GM21723 (cell line): ENCODE measurements around the gene ARSG.
"Not testable (repeated sequence)": the region's sequence is repeated elsewhere in the genome, so short reads cannot be mapped to it uniquely, and the experiment has no call there.

Experiments used
- ATAC-seq: cut with Tn5 transposase; IDR thresholded peaks from one replicate; pipeline ENCODE4 v1.9.1; 2021; ENCODE audit warnings: mild to moderate bottlenecking, moderate library complexity; ENCODE audit not compliant: unreplicated experiment

Gene ARSG

DNA sequence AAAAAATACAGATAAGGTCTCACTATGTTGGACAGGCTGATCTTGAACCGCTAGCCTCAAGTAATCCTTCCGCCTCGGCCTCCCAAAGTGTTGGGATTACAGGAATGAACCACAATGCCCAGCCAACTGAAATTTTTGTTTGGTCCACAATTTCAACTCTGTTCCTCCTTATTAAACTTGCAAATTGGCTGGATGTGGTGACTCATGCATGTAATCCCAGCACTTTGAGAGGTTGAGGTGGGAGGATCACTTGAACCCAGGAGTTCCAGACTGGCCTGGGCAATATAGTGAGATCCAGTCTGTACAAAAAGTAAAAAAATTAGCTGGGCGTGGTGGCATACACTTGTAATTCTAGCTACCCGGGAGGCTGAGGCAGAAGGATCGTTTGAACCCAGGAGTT, 13.4 kb downstream of the ARSG start:
- ATAC-seq: no peak

- no peak for ATAC-seq
Observed at GRCh38 chr17:68305142-68305541, 13.8 kb downstream of the ARSG start.

- no peak for ATAC-seq
Observed at GRCh38 chr17:68306819-68307218, 15.5 kb downstream of the ARSG start.

GRCh38 chr17:68307443-68307842, 16.1 kb downstream of the ARSG start:
- no peak for ATAC-seq

GRCh38 chr17:68308486-68308885, 17.2 kb downstream of the ARSG start:
- not testable (repeated sequence) for ATAC-seq

GRCh38 chr17:68309066-68309670, 17.9 kb downstream of the ARSG start:
- ATAC-seq: not testable (repeated sequence)

GRCh38 chr17:68310152-68310551, 18.9 kb downstream of the ARSG start:
- ATAC-seq: no peak

DNA sequence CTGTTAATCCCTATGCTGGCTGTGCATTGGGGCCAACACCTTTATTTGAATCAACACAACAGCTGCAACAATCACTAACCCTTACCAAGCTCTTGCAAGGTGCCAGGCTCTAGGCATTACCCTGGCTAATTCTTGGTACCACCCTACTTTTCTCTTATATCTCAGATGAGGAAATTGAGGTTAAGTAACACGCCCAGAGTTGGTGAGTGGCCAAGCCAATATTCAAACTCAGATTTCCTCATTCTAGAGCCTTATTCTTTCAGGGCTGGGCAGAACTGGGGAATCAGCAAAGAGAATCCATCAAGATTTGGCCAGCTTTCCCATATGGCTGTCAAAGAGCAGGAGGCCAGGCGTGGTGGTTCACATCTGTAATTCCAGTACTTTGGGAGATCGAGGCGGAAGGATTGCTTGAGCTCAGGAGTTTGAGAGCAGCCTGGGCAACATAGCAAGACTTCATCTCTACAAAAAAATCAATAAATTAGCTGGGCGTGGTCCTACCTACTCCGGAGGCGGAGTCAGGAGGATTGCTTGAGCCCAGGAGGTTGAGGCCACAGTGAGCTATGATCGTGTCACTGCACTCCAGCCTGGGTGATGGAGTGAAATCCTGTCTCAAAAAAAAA, 23.7 kb downstream of the ARSG start:
- no peak for ATAC-seq

DNA sequence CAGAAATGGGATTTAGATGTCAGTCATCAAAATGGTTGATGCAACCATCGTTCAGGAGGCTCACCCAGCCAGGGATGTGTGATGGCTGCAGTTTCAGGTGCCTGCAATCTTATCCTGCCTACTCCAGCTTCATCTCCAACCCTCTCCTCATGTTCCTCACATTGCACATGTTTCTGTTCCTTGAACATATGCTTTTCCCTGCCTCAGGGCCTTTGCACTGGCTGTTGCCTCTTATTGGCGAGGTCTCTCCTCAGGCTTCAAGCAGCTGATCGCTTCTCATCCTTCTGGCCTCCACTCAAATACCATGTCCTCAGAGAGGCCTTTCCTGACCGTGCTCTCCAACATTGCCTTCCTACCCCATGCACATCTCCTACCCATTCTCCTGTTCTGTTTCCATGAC, 24.6 kb downstream of the ARSG start:
- ATAC-seq: no peak

- ATAC-seq: no peak
Observed at GRCh38 chr17:68317458-68317857, 26.2 kb downstream of the ARSG start.

DNA sequence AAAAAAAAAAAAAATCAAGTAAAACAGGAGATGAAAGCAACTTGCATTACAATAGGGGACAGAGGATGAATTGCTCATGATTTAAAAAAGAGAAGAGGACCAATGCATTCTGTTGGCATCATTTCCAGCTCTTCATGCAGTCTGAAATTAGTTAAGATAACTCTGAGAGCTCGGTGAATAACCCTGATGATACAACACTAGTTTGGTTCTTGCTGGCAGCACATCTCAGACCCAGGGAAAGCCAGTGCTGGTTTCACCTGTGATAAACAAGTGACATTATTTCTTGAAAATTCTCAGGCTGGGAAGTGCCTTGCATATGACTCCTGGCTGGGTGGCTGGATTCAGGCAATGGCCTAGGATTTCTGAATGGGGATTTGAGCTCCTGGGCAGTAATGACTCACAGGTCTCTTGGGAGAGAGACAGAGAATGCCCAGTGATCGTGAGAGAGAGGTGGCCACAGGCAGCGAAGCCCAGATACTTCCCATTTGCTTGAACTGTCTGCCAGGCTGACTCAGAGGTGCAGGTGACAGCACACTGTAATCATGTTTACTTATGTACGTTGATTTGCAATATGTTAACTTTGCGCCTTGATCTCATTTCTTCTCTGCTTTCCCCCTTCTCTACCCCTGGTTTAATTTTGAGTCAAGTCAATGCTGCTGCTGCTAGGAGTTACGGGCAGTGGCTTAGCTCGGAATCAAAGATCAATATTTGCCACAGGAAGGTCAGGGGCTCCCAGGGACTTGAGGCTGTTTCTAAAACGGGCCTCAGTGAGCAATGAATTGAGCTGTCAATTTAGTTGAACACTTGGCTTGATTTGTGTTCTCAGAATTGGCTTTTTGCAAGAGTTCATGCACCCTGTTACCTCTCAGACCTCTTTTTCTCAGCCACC, 27.1 kb downstream of the ARSG start:
- no peak for ATAC-seq

- no peak for ATAC-seq
Observed at GRCh38 chr17:68319410-68320162, 28.3 kb downstream of the ARSG start.

GRCh38 chr17:68320311-68320865, 29.1 kb downstream of the ARSG start:
- ATAC-seq: no peak

- ATAC-seq: no peak
Observed at GRCh38 chr17:68320943-68321555, 29.8 kb downstream of the ARSG start.

DNA sequence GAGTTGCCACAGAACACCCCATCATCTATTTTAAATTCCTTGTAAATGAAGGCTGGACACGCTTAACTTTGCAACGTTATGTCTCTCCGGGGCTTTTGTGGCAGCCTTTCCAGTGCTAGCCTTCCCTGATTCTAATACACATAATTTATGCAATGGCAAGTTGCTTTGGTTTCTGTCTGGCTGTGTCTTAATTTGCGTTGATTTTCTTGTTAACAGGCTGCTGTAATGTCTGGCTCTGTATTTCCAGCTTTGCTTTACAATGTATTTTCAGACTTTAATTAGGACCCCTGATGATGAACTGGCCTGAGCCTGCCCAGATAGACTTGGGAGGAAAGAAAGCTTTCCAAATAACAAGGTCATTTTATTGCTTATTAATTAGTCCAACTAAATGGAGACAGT, 30.3 kb downstream of the ARSG start:
- ATAC-seq: no peak

DNA sequence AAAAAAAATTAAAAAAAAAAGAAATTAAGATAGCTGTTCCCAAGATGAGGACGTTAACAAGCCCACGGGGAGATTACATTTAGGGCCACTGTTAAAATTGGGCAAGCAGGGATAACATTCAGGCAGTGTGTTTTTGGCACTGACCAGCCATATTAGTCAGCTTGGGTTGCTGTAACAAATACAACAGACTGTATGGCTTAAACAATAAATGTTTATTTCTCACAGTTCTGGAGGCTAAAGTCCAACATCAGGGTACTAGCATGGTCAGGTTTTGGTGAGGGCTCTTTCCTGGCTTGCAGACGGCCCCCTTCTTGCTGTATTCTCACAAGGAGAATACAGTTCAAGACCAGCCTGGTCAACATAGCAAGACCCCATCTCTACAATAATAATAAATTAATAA, 31.3 kb downstream of the ARSG start:
- no peak for ATAC-seq

GRCh38 chr17:68324114-68324513, 32.8 kb downstream of the ARSG start:
- no peak for ATAC-seq

- ATAC-seq: no peak
Observed at GRCh38 chr17:68324654-68325336, 33.5 kb downstream of the ARSG start.

- ATAC-seq: no peak
Observed at GRCh38 chr17:68325961-68326360, 34.7 kb downstream of the ARSG start.

DNA sequence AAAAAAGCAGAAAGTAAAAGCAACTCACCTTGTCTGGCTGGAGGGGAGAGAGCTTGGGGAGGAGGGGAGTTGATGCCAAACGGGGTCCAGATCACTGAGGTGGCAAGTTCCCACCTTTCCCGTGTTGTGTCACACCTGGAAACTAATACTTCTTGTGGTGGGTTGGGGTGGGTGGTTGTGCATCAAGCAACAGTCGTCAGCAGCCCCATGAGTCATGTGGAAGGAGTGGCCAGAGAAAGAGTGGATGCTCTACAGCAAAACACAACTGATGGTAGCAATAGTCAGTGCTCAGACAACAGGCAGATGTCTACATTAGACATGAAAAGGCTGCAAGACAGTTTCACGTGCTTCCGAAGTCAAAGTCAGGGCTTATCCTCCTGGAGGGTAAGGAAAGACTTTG, 35.4 kb downstream of the ARSG start:
- ATAC-seq: no peak
